HG03175 (cell line): ENCODE results near the gene SLC47A2.

Experiments
- ATAC-seq: cut with Tn5 transposase; IDR thresholded peaks from one replicate; pipeline ENCODE4 v1.9.1; 2021; ENCODE audit warnings: mild to moderate bottlenecking, moderate library complexity; ENCODE audit not compliant: unreplicated experiment

SLC47A2 gene

DNA sequence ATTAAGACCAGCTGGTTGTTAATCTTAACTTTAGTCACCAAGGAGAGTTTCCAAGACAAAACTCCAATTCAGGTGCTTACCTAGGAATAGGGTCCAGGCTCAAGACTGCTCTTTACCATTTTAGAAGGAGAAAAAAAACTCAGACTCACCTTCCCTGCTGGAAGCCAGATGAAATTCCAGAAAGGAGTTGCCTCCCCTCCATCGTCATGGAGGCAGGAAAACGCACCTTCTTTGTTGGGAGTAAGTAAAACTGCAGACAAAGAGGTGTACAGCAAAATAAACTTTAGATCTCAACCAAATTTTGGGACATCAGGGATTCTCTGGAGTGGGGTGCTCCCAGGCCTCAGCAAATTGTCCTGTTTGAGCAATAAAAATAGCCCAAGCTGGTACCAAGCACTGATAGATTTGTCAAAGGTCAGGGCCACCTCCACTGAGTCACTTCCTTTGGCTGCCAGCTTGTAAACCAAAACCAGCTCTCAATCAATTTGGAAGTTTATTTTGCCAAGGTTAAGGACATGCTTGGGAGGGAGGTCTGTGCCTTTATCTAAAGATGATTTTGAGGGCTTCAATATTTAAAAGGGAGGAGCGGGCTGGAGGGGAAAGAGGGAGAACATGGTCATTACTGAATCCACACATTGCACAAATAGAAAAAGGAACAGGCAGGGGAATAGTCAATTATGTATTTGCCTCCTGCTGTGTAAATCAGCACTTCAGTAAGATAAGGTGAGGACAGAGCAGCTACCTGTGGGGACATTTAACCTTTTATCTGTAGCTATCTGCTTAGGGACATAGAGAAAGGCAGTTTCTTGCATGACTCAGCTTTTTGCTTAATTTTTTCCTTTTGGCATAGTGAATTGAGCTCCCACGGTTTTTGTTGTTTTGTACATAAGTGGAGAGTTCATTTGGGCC, 69.3 kb downstream of the SLC47A2 start:
- no peak for ATAC-seq

DNA sequence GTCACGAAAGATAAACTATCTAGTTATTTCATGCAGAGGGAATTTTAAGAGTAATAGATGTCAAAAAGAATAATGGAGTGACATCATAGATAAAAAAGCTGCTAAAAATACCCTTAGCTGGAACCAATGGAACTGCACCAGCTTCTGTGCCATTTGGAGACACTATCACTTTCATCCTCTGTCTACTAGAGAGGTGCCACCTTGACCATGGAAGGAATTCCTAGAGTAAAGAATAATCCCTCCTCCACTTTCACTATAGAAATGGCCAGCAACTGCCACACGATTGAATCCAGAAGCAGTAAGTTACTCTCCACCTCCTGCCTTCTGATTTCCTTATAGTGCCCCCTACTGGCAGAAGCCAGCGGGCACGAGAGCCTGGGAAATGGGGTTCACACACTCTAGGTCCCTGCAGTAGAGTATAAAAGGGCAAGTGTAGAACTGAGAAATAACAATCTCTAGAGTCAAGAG, 70.6 kb downstream of the SLC47A2 start:
- ATAC-seq = no peak

DNA sequence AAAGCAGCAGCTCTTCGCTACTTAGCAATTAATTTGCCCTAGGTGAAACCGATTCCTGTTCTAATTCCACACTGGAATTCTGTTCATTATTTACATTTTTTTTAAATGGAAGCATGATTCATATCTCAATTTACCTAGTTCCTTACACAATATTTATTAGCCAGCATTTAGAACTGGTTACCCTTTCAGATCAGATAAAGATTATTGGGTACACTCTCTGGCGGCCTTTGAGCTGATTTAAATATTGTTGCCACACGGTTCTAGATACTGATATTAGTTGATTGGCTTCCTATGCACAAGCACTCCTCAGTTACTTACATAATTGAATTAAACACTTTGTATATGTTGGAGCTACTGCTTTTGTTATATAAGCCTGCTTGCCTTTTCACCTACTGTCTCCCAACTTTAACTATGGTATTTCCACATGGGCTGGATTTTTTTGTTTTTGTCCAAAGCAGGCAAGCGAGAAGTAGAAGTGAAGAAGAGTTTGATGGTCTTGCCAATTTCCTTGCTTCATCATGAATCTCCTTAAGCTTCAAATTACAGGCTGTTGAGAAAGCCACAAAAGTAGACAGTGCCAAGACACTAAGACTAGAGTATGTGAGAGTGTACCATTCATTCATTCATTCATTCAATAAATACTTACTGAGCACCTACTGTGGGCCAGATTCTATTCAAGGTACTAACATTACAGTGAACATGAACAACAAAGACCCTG, 71.7 kb downstream of the SLC47A2 start:
- ATAC-seq = no peak

DNA sequence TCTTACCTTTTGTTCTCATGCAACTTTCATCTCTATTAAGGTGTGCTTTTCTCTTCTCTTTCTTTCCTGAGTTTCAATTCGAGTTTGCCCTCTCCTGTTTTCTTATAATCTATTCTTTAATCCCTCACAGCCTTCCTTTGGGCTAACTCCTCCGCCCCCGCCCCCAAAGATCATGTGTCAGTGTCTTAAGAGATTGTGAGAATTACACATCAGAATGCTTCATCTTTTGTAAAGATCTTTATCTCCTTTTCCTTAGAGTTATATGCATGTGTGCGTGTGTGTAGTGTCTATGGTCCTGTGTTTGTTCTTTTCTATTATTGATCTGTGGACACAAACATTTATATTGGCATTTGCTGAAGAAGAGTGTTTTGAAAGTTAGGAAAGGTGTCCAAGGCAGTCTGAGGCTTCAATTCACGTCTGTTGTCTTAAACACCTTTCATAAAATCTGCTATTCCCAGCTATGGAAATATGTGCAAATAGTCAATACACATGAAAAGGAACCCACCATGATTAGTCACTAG, 74.0 kb downstream of the SLC47A2 start:
- ATAC-seq = no peak

DNA sequence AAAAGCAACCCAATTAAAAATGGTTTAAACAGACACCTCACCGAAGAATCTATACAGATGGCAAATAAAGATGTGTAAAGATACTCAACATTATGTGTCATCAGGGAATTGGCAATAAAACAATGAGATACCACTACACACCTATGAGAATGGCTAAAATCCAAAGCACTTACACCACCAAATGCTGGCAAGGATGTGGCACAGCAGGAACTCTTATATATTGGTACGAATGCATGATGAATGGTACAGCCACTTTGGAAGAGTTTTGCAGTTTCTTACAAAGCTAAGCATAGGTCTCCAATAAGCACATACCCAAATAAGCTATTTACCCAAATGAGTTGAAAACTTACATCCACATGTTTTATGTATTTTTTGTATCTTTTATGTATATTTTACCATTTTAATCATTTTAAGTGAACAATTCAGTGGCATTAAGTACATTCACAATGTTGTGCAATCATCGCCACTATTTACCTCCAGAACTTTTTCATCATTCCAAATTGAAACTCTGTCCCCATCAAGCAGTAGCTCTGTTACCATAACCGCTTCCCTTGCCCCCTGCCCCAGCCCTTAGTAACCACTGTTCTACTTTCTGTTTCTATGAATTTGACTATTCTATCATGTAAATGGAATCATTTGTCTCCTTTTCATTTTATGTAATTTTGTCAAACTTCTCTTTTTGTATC, 74.6 kb downstream of the SLC47A2 start:
- ATAC-seq = no peak

DNA sequence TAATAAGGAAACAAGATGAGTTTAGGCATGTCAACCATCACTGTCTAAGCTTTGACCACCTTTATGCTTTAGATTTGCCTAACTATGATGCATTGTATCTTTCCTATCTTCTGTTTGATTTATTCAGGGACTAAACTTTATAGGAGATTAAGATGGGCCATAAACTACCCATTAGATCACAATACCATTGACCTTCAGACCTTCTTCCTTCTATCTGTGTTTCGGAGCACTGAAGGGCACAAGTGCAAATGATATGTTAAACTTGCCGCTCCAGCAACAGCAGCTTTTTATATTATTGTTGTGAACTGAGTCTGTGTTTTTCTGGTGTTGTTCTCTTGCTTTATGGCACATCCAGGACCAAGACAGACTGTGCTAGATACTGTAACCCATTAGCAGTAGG, 84.5 kb downstream of the SLC47A2 start:
- ATAC-seq = no peak

DNA sequence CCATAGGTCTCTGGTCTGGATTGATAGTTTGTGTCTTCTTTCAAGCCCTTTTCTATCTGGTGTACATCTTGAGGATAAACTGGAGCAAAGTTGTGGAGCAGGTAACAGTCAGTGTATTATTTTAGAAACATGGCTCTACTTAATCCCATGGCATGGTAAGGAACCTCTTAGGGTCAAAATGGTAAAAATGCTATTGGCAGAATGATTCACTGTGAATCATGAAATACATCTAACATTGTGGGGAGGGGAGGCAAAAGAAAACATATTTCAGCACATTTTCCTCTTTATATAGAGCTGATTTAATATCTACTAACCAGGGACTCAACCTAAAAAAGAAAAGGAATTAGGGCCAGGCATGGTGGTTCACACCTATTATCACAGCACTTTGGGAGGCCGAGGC, 85.7 kb downstream of the SLC47A2 start:
- ATAC-seq = no peak

DNA sequence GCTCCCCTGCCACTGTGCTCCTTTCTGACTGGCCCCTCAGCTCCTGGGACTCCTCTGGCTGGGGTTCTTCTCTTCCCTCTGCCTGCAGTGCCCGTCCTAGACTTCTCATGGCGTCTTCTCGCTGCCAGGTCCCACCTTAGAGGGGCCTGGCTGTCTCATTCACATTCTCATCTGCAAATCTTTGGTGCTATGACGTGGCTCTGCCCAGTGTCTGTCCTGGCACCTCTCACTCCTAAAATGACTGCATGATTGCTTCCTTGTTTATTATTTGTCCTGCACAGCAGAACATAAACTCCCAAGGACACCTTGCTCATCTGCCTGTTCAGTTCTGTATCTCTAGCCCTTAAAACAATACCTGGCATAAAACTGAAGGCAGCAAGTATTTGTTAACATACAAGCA, 86.3 kb downstream of the SLC47A2 start:
- no peak for ATAC-seq

DNA sequence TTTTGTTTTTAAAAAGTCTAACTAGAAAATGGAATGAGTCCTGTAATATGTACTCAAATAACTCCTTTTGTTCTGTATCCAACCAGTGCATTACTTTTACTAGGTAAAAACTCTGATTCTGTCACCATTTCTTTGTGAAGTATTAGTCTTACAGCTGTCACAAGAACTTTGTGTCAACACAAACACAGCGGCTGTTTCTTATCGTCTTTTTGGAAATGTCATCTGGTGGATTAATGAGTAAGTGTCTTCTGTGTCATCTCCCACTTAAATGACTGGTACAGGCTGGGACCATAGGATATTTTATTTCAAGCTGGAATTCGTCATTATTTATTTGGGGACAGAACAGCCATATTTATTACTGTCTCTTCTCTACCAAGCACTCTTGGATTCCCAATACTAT, 86.9 kb downstream of the SLC47A2 start:
- ATAC-seq = no peak
